ENCODE data around the gene MPPED2. TPM values are rescaled to one million over a fixed set of nuclear protein-coding genes. Genes with fewer than 3 reads are reported as not detected.

MPPED2 gene
- total and polyA plus RNA-seq, 2 experiments from 2014 or later: 7.0 to 7.6 TPM

GRCh38 chr11:30388957-30389356, 197.2 kb downstream of the MPPED2 start:
- no peaks in the 10 kb centered on the region for H3K9me3 ChIP-seq (ENCODE audit: low read depth)
- no peaks in the 10 kb centered on the region for H3K79me2 ChIP-seq
- DNase-seq (ENCODE audit: low spot score): no peak
- no peaks in the 10 kb centered on the region for H3K9me2 ChIP-seq (replicated peaks; ENCODE audit: insufficient read depth)
- H3K4me1 ChIP-seq (ENCODE audit: insufficient read depth): peaks cover 9% of the 10 kb centered on the region
- H3K27ac ChIP-seq: no peak overlapping the region
- H4K20me1 ChIP-seq (ENCODE audit: insufficient read depth, poor library complexity, severe bottlenecking): no peaks in the 10 kb centered on the region
- 67% methylated on average over 3 of the region's 3 CpGs for WGBS (ENCODE audit: low lambda C conversion rate, missing lambda C conversion rate)
- H3K27me3 ChIP-seq: no peaks in the 10 kb centered on the region
- no peak for TF ChIP-seq EZH2phosphoT487 (IDR thresholded peaks at IDR 0.05; ENCODE audit: low read depth, severe bottlenecking, unreplicated experiment)
- TF ChIP-seq EZH2 (IDR thresholded peaks at IDR 0.05; ENCODE audit: borderline replicate concordance): no peak
- TF ChIP-seq CTCF (IDR thresholded peaks at IDR 0.05; ENCODE audit: poor library complexity): no peak
- no peak overlapping the region for H3K4me2 ChIP-seq
- no peak overlapping the region for H3K4me3 ChIP-seq
- no peak overlapping the region for H2AFZ ChIP-seq
- no peaks in the 10 kb centered on the region for H3K36me3 ChIP-seq (replicated peaks; ENCODE audit: insufficient read depth, low read depth)

GRCh38 chr11:30387891-30388861, 198.0 kb downstream of the MPPED2 start:
- Histone ChIP-seq H3K4me1 (ENCODE audit: insufficient read depth) (peaks cover 9% of the 10 kb centered on the region), H3K9me2 (replicated peaks; ENCODE audit: insufficient read depth) (no peaks in the 10 kb centered on the region), H3K4me3 (no peak overlapping the region), H3K79me2 (no peaks in the 10 kb centered on the region), H3K27me3 (no peaks in the 10 kb centered on the region), H3K4me2 (no peak overlapping the region), H3K27ac (no peak overlapping the region), H2AFZ (no peak overlapping the region), H3K9me3 (ENCODE audit: low read depth) (no peaks in the 10 kb centered on the region), H4K20me1 (ENCODE audit: insufficient read depth, poor library complexity, severe bottlenecking) (no peaks in the 10 kb centered on the region), H3K36me3 (replicated peaks; ENCODE audit: insufficient read depth, low read depth) (no peaks in the 10 kb centered on the region)
- DNase-seq (ENCODE audit: low spot score): no peak
- 81% methylated on average over 19 of the region's 19 CpGs for WGBS (ENCODE audit: low lambda C conversion rate, missing lambda C conversion rate)
- TF ChIP-seq EZH2phosphoT487 (IDR thresholded peaks at IDR 0.05; ENCODE audit: low read depth, severe bottlenecking, unreplicated experiment) (no peak), EZH2 (IDR thresholded peaks at IDR 0.05; ENCODE audit: borderline replicate concordance) (no peak), CTCF (IDR thresholded peaks at IDR 0.05; ENCODE audit: poor library complexity) (no peak)

- 35% methylated on average over 2 of the region's 2 CpGs for WGBS (ENCODE audit: low lambda C conversion rate, missing lambda C conversion rate)
- no peak overlapping the region for H2AFZ ChIP-seq
- no peaks in the 10 kb centered on the region for H3K27me3 ChIP-seq
- TF ChIP-seq EZH2 (IDR thresholded peaks at IDR 0.05; ENCODE audit: borderline replicate concordance) (no peak), CTCF (IDR thresholded peaks at IDR 0.05; ENCODE audit: poor library complexity) (no peak), EZH2phosphoT487 (IDR thresholded peaks at IDR 0.05; ENCODE audit: low read depth, severe bottlenecking, unreplicated experiment) (no peak)
- no peak overlapping the region for H3K4me2 ChIP-seq
- H4K20me1 ChIP-seq (ENCODE audit: insufficient read depth, poor library complexity, severe bottlenecking): no peaks in the 10 kb centered on the region
- H3K9me2 ChIP-seq (replicated peaks; ENCODE audit: insufficient read depth): no peaks in the 10 kb centered on the region
- H3K79me2 ChIP-seq: no peaks in the 10 kb centered on the region
- no peak overlapping the region for H3K4me3 ChIP-seq
- no peaks in the 10 kb centered on the region for H3K36me3 ChIP-seq (replicated peaks; ENCODE audit: insufficient read depth, low read depth)
- no peak for DNase-seq (ENCODE audit: low spot score)
- H3K4me1 ChIP-seq (ENCODE audit: insufficient read depth): no peaks in the 10 kb centered on the region
- H3K9me3 ChIP-seq (ENCODE audit: low read depth): no peaks in the 10 kb centered on the region
- no peak overlapping the region for H3K27ac ChIP-seq
Measured at GRCh38 chr11:30381879-30382278, 204.3 kb downstream of the MPPED2 start.

All from hepatocyte (in vitro differentiated cells).